ENCODE data around the gene TPM4. TPM values are rescaled to one million over a fixed set of nuclear protein-coding genes. Genes with fewer than 3 reads are reported as not detected.
"Not testable (repeated sequence)": the region's sequence is repeated elsewhere in the genome, so short reads cannot be mapped to it uniquely, and the experiment has no call there.

Gene TPM4
- total RNA-seq, 1 donor from 2014 or later = 619 TPM

- no peak for TF ChIP-seq CTCF (IDR thresholded peaks at IDR 0.05)
- intact Hi-C loops (cut with DNase I) = loop anchor here (5.0 kb wide), 2 partner anchors 84 to 276 kb away; partner anchors contain the start of gene AP1M1
- no peaks in the 10 kb centered on the region for H3K27me3 ChIP-seq
- peaks cover 16 to 22% of the 10 kb centered on the region in 2 donors for H3K4me1 ChIP-seq
- H3K9me3 ChIP-seq = no peaks in the 10 kb centered on the region
- no peak overlapping the region for H3K27ac ChIP-seq
- H3K4me3 ChIP-seq = peak overlapping the region in 1 of 2 donors; percentile 97
- DNase-seq (ENCODE audit: low spot score in 2 of 2) = no peak
- peaks cover 9 to 12% of the 10 kb centered on the region in 2 donors for H3K36me3 ChIP-seq
These were observed 37.4 kb downstream of the TPM4 start for GRCh38 chr19:16113727-16114126.

DNA sequence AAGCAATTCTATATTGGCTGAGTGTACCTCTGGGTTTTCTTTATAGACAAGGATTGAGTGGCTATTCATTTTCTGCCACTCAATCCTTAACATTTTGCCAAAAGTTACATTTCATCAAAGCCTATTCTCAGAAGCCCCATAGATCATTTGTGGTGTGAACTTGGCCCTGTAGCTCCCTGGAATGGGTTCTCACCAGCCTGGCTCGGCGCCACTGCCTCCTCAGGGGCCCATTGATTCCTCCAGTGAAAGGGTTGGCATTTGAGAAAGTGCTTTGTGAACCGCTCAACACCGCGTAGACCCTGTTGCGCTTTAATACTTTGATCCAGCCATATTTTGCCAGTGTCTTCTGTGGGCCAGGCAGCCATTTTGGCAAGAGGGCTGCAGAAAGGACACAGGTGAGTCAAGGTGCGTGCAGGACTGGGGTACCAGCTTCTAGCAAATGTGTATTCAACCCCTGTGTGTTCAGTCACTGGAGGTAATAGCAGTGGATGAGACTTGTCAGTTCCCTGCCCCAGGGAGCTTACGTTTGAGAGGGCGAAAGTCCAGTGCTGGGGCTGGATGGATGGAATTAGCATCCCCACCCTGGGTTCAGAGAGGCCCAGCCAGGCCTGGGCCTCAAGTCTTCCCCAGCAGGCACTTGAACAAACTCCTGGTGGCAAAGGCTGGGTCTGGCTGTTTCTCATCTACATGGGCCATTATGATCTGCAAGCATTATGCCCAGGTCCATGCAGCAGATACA, 39.2 kb downstream of the TPM4 start:
- intact Hi-C loops (cut with DNase I) = no loop called here
- DNase-seq (ENCODE audit: low spot score in 2 of 2) = no peak
- H3K9me3 ChIP-seq = no peaks in the 10 kb centered on the region
- peaks cover 24 to 26% of the 10 kb centered on the region in 2 donors for H3K36me3 ChIP-seq
- H3K4me1 ChIP-seq = peaks cover 16 to 22% of the 10 kb centered on the region in 2 donors
- no peaks in the 10 kb centered on the region for H3K27me3 ChIP-seq
- no peak for TF ChIP-seq CTCF (IDR thresholded peaks at IDR 0.05)
- H3K4me3 ChIP-seq = no peak overlapping the region
- no peak overlapping the region for H3K27ac ChIP-seq

- TF ChIP-seq CTCF (IDR thresholded peaks at IDR 0.05) = no peak
- intact Hi-C loops (cut with DNase I) = no loop called here
- Histone ChIP-seq H3K27ac (no peak overlapping the region), H3K36me3 (peaks cover 29 to 32% of the 10 kb centered on the region in 2 donors), H3K4me3 (no peak overlapping the region), H3K27me3 (no peaks in the 10 kb centered on the region), H3K9me3 (no peaks in the 10 kb centered on the region), H3K4me1 (peaks cover 13 to 22% of the 10 kb centered on the region in 2 donors)
- DNase-seq (ENCODE audit: low spot score in 2 of 2) = no peak
These were observed 39.8 kb downstream of the TPM4 start for GRCh38 chr19:16116067-16116466.

- no peaks in the 10 kb centered on the region for H3K27me3 ChIP-seq
- no peak overlapping the region for H3K4me3 ChIP-seq
- H3K27ac ChIP-seq = peak overlapping the region in 1 of 2 donors; percentile 18
- H3K4me1 ChIP-seq = peaks cover 5 to 17% of the 10 kb centered on the region in 2 donors
- H3K36me3 ChIP-seq = peaks cover 44 to 48% of the 10 kb centered on the region in 2 donors
- intact Hi-C loops (cut with DNase I) = no loop called here
- no peak for DNase-seq (ENCODE audit: low spot score in 2 of 2)
- H3K9me3 ChIP-seq = no peaks in the 10 kb centered on the region
- TF ChIP-seq CTCF (IDR thresholded peaks at IDR 0.05) = no peak
These were observed 41.3 kb downstream of the TPM4 start for GRCh38 chr19:16117594-16118033.

DNA sequence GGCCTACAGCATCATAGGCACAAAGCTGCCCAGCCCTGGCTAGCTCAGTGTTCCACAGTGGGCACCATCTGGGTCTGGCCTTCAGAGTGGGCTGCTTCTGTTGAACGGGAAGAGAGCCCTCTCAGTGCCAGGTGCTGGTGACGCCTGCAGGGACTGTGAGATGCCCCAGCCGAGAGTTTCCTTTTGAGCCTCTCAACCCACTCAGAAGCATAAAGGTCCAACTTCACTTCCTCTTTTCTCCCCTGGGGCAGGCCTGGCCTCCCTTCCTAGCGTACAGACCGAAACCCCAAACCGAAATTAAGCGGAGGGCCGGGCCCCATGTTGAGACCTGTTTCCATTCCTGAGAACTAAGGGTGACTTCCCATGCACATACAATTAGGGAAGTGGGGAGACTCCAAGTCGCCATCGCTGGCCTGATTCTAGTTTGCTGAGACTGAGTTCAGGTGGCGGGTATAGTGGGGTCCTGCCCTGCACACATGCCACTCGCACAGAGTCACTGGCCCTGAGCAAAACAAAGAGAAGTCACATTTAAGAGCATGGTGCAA, 42.3 kb downstream of the TPM4 start:
- intact Hi-C loops (cut with DNase I) = no loop called here
- Histone ChIP-seq H3K27me3 (no peaks in the 10 kb centered on the region), H3K4me1 (peaks cover 0 to 8% of the 10 kb centered on the region in 2 donors), H3K9me3 (no peaks in the 10 kb centered on the region), H3K36me3 (peaks cover 54 to 55% of the 10 kb centered on the region in 2 donors), H3K27ac (peak overlapping the region; percentile 18 to 25), H3K4me3 (no peak overlapping the region)
- TF ChIP-seq CTCF (IDR thresholded peaks at IDR 0.05) = no peak
- no peak for DNase-seq (ENCODE audit: low spot score in 2 of 2)

- peaks cover 58 to 62% of the 10 kb centered on the region in 2 donors for H3K36me3 ChIP-seq
- H3K9me3 ChIP-seq; H3K27me3 ChIP-seq; intact Hi-C loops (cut with DNase I); DNase-seq (ENCODE audit: low spot score in 2 of 2); H3K4me3 ChIP-seq; H3K4me1 ChIP-seq: not testable (repeated sequence)
- peak overlapping the region in 1 of 2 donors; percentile 25 for H3K27ac ChIP-seq
These were observed 43.0 kb downstream of the TPM4 start for GRCh38 chr19:16119075-16119857.
